Camera-type eye (tissue), 1 donor: ENCODE measurements around the gene ALPK3. TPM values are rescaled to one million over a fixed set of nuclear protein-coding genes. Genes with fewer than 3 reads are reported as not detected.

Experiments
- total RNA-seq: library from RNA; depleted of rRNA; stranded (reverse); fragments of >200 nt; gene quantifications from one replicate; pipeline ENCODE4 v1.2.3, GENCODE V29; 2014

The ALPK3 gene
- total RNA-seq: 11.1 TPM

DNA sequence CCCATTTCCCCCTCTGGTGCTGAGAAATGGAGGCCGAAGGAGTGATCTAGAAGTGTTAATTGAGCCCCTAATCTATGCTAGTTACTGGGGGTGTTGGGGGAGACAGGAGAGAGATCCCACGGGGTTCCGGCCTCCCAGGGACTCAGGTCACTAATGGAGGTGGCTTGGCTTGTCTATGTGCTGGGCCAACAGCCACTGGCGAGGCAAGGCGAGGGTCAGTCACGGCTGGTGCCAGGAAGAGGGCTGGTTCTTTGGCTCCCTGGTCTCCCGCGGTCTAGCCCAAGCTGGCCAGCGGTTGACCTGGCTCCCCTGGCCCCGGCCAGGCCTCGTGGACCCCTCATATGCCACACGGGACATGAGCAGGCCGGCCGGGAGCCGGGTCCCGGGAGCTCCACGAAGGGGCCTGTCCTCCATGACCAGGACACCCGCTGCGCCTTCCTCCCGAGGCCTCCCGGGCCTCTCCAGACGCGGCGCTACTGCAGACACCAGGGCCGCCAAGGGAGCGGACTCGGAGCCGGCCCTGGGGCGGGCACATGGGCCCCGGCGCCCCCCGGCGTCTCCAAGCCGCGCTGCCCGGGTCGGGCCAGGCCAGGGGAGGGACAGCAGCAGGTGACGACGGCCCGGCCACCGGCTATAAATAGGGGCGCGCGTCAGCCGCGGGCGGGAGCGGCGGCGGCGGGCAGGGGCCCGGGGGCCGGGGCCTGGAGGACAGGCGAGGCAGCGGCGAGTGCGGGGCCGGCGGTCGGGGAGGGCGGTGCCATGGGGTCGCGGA is at the start of gene ALPK3:
Gene ALPK3 (plus strand): TSS at position 663 of the 772 bp plus-strand sequence. CDS start 97 bp downstream, at position 760.

DNA sequence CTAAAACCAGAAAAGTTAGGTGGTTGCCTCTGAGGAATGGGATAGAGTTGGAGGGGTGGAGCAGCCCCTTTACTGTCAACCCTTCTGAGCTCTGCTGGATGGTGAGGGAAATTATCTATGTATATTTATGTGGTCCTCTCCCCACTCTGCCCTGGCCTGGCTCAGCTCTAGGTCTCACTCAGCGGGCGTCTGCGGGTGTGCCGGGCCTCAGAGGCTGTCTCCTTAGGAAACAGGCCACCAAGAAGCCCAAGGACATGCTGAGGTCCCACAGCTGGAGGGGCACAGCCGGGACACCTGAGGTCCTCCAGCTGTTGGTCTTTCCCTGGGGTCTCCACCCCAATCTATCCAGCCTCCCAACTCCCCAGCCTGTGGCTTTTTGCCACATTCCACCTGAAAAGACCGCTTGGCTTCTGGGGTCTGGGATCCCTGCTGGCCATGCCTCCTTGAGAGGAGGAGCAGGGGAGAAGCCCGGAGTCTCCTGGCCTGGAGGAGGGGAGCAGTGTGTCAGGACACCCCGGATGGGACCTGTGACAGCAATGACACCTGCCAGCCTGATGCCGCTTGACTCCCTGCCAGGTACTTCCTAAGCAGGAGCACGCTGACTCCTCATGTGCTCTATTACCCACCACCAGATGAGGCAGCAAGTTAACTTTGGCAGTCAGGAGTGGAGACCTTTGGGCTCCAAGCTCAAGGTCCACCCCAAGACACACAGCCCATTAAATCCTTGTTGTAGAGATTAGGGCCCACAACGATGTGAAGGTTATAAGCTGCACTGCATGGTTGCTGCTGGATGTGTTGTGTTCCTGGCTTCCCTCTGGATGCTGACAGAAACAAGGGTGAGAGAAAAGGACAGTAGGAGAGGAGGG is 67.0 kb downstream of the ALPK3 start, which contains the start of gene SLC28A1:
Gene SLC28A1 (plus strand): TSS at position 747 of the 866 bp plus-strand sequence. CDS start 3,099 bp downstream, outside the sequence.

Other genes with a start within 250 kb of the ALPK3 start
- gene ZSCAN2, start 216.3 kb upstream of the ALPK3 start, total RNA-seq: 32.3 TPM
- 41.0 TPM for gene WDR73, start 163.1 kb upstream of the ALPK3 start, total RNA-seq
- gene NMB, start 159.2 kb upstream of the ALPK3 start, total RNA-seq: 1.5 TPM
- 133 TPM for gene SEC11A, start 101.2 kb upstream of the ALPK3 start, total RNA-seq
- gene ZNF592, start 68.8 kb upstream of the ALPK3 start, total RNA-seq: 17.2 TPM
- 0.16 TPM for gene SLC28A1, start 67.3 kb downstream of the ALPK3 start, total RNA-seq
- gene PDE8A, start 164.5 kb downstream of the ALPK3 start, total RNA-seq: 48.8 TPM